Neural progenitor cell (in vitro differentiated cells): ENCODE measurements around the gene KRT79.

Experiments used
- CTCF ChIP-seq: fragments of 200-600 bp; sonication (generic); IDR thresholded peaks from 2 replicates; pipeline ENCODE4 v1.5.1; 2017; ENCODE audit warnings: antibody characterized with exemption, mild to moderate bottlenecking
- EZH2phosphoT487 ChIP-seq: fragments of 200-600 bp; sonication (generic); IDR thresholded peaks from 2 replicates; pipeline ENCODE4 v1.6.1; 2017; ENCODE audit warnings: antibody characterized with exemption

- no peak for TF ChIP-seq CTCF
- TF ChIP-seq EZH2phosphoT487, result no peak
Measured at GRCh38 chr12:52837781-52838608, 3.9 kb upstream of the KRT79 start.
